HepG2 (cell line): Measurements from ENCODE around the gene PRKCB. TPM values are rescaled to one million over a fixed set of nuclear protein-coding genes. Genes with fewer than 3 reads are reported as not detected.

Experiments used
- ATAC-seq: fragments of 200-7000 bp; cut with Tn5 transposase; 3 replicates; pipeline ENCODE4 v1.9.1; 2020; ENCODE audit warnings: mild to moderate bottlenecking, moderate library complexity
- BruUV-seq: library from RNA; stranded (reverse); fragments of 400-500 nt; replicated peaks from 2 replicates; lab custom pipeline; 2021; lab: Mats Ljungman, UMichigan
- CTCF ChIA-PET: fragments of 300-600 bp; formaldehyde crosslinking; extraction: SDS; loops from one replicate; lab custom pipeline; 2021; ENCODE audit warnings: low total read pairs, inconsistent platforms, low intra/inter-chr PET ratio; lab: Yijun Ruan, JAX
- POLR2A ChIA-PET: fragments of 350-600 bp; sonication (Branson Sonifier 250); formaldehyde crosslinking; loops from one replicate; lab custom pipeline; 2020; ENCODE audit warnings: antibody characterized with exemption, inconsistent platforms; lab: Yijun Ruan, JAX
- DNase-seq: peaks from one replicate; pipeline ENCODE4 v3.0.0-alpha.2; 2015; ENCODE audit warnings: low spot score
- FAIRE-seq: peaks from 3 replicates; lab custom pipeline; 2011; peaks lifted over from hg19 to GRCh38; lab: Jason Lieb, UNC
- H2AFZ ChIP-seq: one replicate; pipeline ENCODE4 v1.6.1; 2011; ENCODE audit warnings: low read length, inconsistent platforms
- H3K27ac ChIP-seq: fragments of 300-600 bp; 3 replicates; pipeline ENCODE4 v1.8.0; 2011; ENCODE audit warnings: mixed run types, mild to moderate bottlenecking, mixed read lengths, low read length, inconsistent platforms; ENCODE audit not compliant: insufficient read depth; ENCODE audit errors: extremely low read length
- H3K27me3 ChIP-seq, 2 experiments: fragments of 200-600 bp in 1 of 2; 2 replicates in 1 of 2; 3 replicates in 1 of 2; pipeline versions ENCODE4 v1.6.0 to v1.8.0; 2011; ENCODE audit warnings: low read length in 2 of 2, mild to moderate bottlenecking in 2 of 2, moderate library complexity in 2 of 2, inconsistent platforms in 1 of 2; ENCODE audit not compliant: insufficient read depth in 2 of 2, control insufficient read depth in 1 of 2
- H3K36me3 ChIP-seq, 2 experiments: fragments of 200-600 bp in 1 of 2; replicated peaks in 1 of 2; 2 replicates in 1 of 2; 3 replicates in 1 of 2; pipeline versions ENCODE4 v1.5.1 to v1.8.0; 2011; ENCODE audit warnings: low read length in 2 of 2, inconsistent platforms in 1 of 2; ENCODE audit not compliant: insufficient read depth in 2 of 2, control insufficient read depth in 1 of 2
- H3K4me1 ChIP-seq: 2 replicates; pipeline ENCODE4 v1.5.1; 2012; ENCODE audit warnings: low read length, inconsistent platforms; ENCODE audit not compliant: insufficient read depth
- H3K4me2 ChIP-seq: 2 replicates; pipeline ENCODE4 v1.6.0; 2011; ENCODE audit warnings: low read depth, low read length, inconsistent platforms
- H3K4me3 ChIP-seq, 3 experiments: fragments of 200-600 bp in 1 of 3; sonication (generic), shearing (Covaris generic) in 1 of 3; replicated peaks in 1 of 3; 2 replicates each; pipeline ENCODE4 v1.5.1; 2011 to 2016; ENCODE audit warnings: low read length in 3 of 3, inconsistent platforms in 2 of 3, low read depth in 2 of 3, mild to moderate bottlenecking in 2 of 3, control low read depth in 1 of 3, mixed read lengths in 1 of 3; ENCODE audit not compliant: insufficient read depth in 1 of 3
- H3K79me2 ChIP-seq: one replicate; pipeline ENCODE4 v1.6.1; 2011; ENCODE audit warnings: low read length, inconsistent platforms; ENCODE audit not compliant: insufficient read depth
- H3K9ac ChIP-seq: 2 replicates; pipeline ENCODE4 v1.6.0; 2011; ENCODE audit warnings: mild to moderate bottlenecking, low read depth, low read length, inconsistent platforms; ENCODE audit not compliant: insufficient read depth
- H3K9me3 ChIP-seq: 2 replicates; pipeline ENCODE4 v1.5.1; 2012; ENCODE audit warnings: mild to moderate bottlenecking, low read length
- H4K20me1 ChIP-seq: 2 replicates; pipeline ENCODE4 v1.6.0; 2011; ENCODE audit warnings: inconsistent platforms, mild to moderate bottlenecking, low read length, moderate library complexity; ENCODE audit not compliant: insufficient read depth
- ATF7 ChIP-seq, 2 experiments: fragments of 450-650 bp in 1 of 2; sonication (generic) in 1 of 2; formaldehyde crosslinking in 1 of 2; IDR thresholded peaks; 2 replicates each; pipeline versions ENCODE4 v1.4.0 to v1.6.1; 2016 to 2020; ENCODE audit warnings: antibody characterized with exemption in 1 of 2, mild to moderate bottlenecking in 1 of 2, missing genetic modification reagents in 1 of 2
- SP4 ChIP-seq: sonication (generic); formaldehyde crosslinking; IDR thresholded peaks from 2 replicates; pipeline ENCODE4 v1.8.1; 2023; ENCODE audit warnings: mild to moderate bottlenecking, missing genetic modification reagents
- TFDP1 ChIP-seq: IDR thresholded peaks from 2 replicates; pipeline ENCODE4 v1.6.1; 2016; ENCODE audit warnings: missing compliant biosample characterization, missing genetic modification reagents, borderline replicate concordance
- TGIF2 ChIP-seq: IDR thresholded peaks from 2 replicates; pipeline ENCODE4 v1.6.1; 2016; ENCODE audit warnings: control low read depth, missing compliant biosample characterization
- XRCC5 ChIP-seq: fragments of 200-400 bp; formaldehyde crosslinking; optimal IDR thresholded peaks from 2 replicates; pipeline ENCODE3; 2017; ENCODE audit warnings: mild to moderate bottlenecking, low read length
- ZFYVE20 ChIP-seq: sonication (generic); formaldehyde crosslinking; IDR thresholded peaks from 2 replicates; pipeline ENCODE4 v1.8.0; 2023; ENCODE audit warnings: low read depth, mild to moderate bottlenecking, moderate library complexity, missing genetic modification reagents, borderline replicate concordance
- ZNF589 ChIP-seq: sonication (generic); formaldehyde crosslinking; conservative IDR thresholded peaks from 2 replicates; pipeline ENCODE4 v1.8.0; 2022; ENCODE audit warnings: mild to moderate bottlenecking, moderate library complexity, missing genetic modification reagents
- WGBS: methylation state at CpG from one replicate; pipeline ENCODE4 v1.1.6; 2017; ENCODE audit warnings: low lambda C conversion rate; 5-methylcytosine and 5-hydroxymethylcytosine counted together
- in situ Hi-C: cut with HindIII; loops from 2 replicates; pipeline ENCODE4 v1.10.0; 2017; ENCODE audit warnings: low pct_unique_long_range_greater_than_20kb; ENCODE audit not compliant: extremely low pct_ligation_motif_present
- intact Hi-C: fragments of 100-400 bp; cut with micrococcal nuclease; formaldehyde crosslinking; loops from one replicate; pipeline ENCODE4 v1.10.0; 2022; ENCODE audit not compliant: unreplicated experiment
- polyA plus RNA-seq, 8 experiments: library from polyadenylated mRNA; depleted of rRNA in 3 of 8; stranded (reverse) in 7 of 8; unstranded in 1 of 8; fragments of >200 nt; fragmentation: Illumina TruSeq in 4 of 8; extraction: Trizol in 4 of 8; gene quantifications; 2 replicates each; pipeline versions ENCODE4 v1.2.1 to v1.2.3, GENCODE V29; 2011 to 2016; ENCODE audit warnings: low read depth in 4 of 8, missing spikeins in 1 of 8, mixed read lengths in 1 of 8; ENCODE audit not compliant: insufficient read depth in 1 of 8
- total RNA-seq, 5 experiments: library from RNA; depleted of rRNA; stranded (reverse); fragments of >200 nt; fragmentation: Illumina TruSeq; extraction: Trizol; gene quantifications; 2 replicates each; pipeline ENCODE4 v1.2.3, GENCODE V29; 2016; ENCODE audit warnings: low read depth in 1 of 5
- TF ChIP-seq, protein P1 (sequence below): fragments of 450-650 bp; IDR thresholded peaks from 2 replicates; pipeline ENCODE4 v1.6.1; 2017

Gene PRKCB
- total and polyA plus RNA-seq, 2 of the 13 experiments (the other 11 are each of a cell fraction or from before 2014, with no cell fraction given), result 0.01 TPM; not detected in 1

DNA sequence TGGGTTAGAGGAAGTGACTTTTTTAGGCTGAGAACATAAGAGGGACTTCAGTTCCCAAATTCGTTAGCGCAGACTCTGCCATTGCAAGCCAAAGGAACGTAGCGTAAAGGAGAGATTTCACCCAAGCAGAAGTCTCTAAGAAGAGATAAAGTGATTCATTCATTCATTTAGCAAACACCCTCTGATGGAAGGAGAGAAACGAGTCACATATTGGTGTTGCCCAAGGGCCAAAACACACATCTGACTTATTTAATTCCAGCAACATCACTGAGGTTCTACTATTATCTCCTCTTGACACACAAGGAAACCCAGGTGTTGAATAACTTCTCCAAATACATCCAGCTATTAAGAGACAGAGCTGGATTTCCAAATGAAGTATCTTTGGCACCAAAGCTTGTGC is 334.6 kb downstream of the PRKCB start:
- no peak overlapping the region for H3K4me3 ChIP-seq
- no peak for ATAC-seq
- no peak for FAIRE-seq
- H3K27ac ChIP-seq, result no peak overlapping the region
- POLR2A ChIA-PET, result no interaction called here
- H3K79me2 ChIP-seq, result no peaks in the 10 kb centered on the region
- no peak overlapping the region for H2AFZ ChIP-seq
- 33% methylated on average over 5 of the region's 5 CpGs for WGBS
- H4K20me1 ChIP-seq, result no peaks in the 10 kb centered on the region
- H3K9ac ChIP-seq, result no peak overlapping the region
- intact Hi-C loops, result no loop called here
- H3K4me1 ChIP-seq, result no peaks in the 10 kb centered on the region
- H3K9me3 ChIP-seq, result no peaks in the 10 kb centered on the region
- in situ Hi-C loops, result no loop called here
- H3K27me3 ChIP-seq, result no peaks in the 10 kb centered on the region; a peak in 1 of 5 replicates
- no peak for TF ChIP-seq SP4 (CRISPR knock-in tag)
- TF ChIP-seq ATF7 (IDR thresholded peaks at IDR 0.05), result no peak
- no peak for TF ChIP-seq ATF7 (CRISPR knock-in tag; IDR thresholded peaks at IDR 0.05)
- TF ChIP-seq ZFYVE20 (CRISPR knock-in tag), result no peak
- no peak for TF ChIP-seq TFDP1
- TF ChIP-seq, protein P1, sequence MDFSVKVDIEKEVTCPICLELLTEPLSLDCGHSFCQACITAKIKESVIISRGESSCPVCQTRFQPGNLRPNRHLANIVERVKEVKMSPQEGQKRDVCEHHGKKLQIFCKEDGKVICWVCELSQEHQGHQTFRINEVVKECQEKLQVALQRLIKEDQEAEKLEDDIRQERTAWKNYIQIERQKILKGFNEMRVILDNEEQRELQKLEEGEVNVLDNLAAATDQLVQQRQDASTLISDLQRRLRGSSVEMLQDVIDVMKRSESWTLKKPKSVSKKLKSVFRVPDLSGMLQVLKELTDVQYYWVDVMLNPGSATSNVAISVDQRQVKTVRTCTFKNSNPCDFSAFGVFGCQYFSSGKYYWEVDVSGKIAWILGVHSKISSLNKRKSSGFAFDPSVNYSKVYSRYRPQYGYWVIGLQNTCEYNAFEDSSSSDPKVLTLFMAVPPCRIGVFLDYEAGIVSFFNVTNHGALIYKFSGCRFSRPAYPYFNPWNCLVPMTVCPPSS, result no peak
- TF ChIP-seq XRCC5, result no peak
- TF ChIP-seq TGIF2 (CRISPR knock-in tag), result no peak
- no peak for TF ChIP-seq ZNF589 (CRISPR knock-in tag)
- TF ChIP-seq, all 625 proteins: peak for 0
- no peak overlapping the region for H3K4me2 ChIP-seq
- BruUV-seq, result no TSS peak
- CTCF ChIA-PET, result no interaction called here
- no peaks in the 10 kb centered on the region for H3K36me3 ChIP-seq
- DNase-seq, result no peak
